OCI-LY7 (cell line): Measurements from ENCODE around the gene ZNRF3.

Experiments used
- EZH2phosphoT487 ChIP-seq: fragments of 200-600 bp; sonication (generic); IDR thresholded peaks from 2 replicates; pipeline ENCODE4 v1.6.1; 2018; ENCODE audit warnings: low read depth, borderline replicate concordance, mild to moderate bottlenecking, mixed run types, antibody characterized with exemption, low read length, moderate library complexity, mixed read lengths
- TF ChIP-seq, protein P1 (sequence below): fragments of 200-600 bp; sonication (generic); conservative IDR thresholded peaks from 2 replicates; pipeline ENCODE4 v1.5.1; 2014; ENCODE audit warnings: mild to moderate bottlenecking, antibody characterized with exemption, low read length, moderate library complexity, mixed read lengths

DNA sequence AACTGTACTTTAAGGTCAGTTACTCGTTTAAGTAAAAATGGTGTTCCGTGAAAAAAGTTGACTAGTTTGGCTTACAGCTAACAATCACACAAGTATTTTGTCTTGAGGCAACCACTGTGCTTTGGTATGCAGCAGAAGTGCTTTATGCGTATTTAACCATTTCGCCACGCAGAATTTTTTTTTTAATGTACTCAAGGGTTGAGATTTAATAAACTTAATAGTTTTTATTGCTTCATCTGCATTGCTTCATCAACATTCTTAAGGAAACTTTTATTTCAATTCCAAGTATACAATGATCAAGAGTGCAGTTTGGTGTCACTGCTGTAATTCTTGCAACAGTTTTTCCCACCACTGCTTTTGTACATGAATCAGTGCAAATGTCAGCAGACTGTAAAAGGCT, 66.4 kb downstream of the ZNRF3 start:
- TF ChIP-seq, protein P1, sequence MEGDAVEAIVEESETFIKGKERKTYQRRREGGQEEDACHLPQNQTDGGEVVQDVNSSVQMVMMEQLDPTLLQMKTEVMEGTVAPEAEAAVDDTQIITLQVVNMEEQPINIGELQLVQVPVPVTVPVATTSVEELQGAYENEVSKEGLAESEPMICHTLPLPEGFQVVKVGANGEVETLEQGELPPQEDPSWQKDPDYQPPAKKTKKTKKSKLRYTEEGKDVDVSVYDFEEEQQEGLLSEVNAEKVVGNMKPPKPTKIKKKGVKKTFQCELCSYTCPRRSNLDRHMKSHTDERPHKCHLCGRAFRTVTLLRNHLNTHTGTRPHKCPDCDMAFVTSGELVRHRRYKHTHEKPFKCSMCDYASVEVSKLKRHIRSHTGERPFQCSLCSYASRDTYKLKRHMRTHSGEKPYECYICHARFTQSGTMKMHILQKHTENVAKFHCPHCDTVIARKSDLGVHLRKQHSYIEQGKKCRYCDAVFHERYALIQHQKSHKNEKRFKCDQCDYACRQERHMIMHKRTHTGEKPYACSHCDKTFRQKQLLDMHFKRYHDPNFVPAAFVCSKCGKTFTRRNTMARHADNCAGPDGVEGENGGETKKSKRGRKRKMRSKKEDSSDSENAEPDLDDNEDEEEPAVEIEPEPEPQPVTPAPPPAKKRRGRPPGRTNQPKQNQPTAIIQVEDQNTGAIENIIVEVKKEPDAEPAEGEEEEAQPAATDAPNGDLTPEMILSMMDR, result no peak
- TF ChIP-seq EZH2phosphoT487, result no peak
